H1 (cell line): ENCODE data around the gene SLIRP. TPM values are rescaled to one million over a fixed set of nuclear protein-coding genes. Genes with fewer than 3 reads are reported as not detected.

Experiments used
- SRF ChIP-seq: IDR thresholded peaks from 2 replicates; pipeline ENCODE4 v1.6.1; 2011; ENCODE audit warnings: mild to moderate bottlenecking, low read depth, low read length, moderate library complexity
- polyA plus RNA-seq, 7 experiments: library from polyadenylated mRNA; depleted of rRNA in 3 of 7; stranded (reverse) in 5 of 7; unstranded in 2 of 7; fragments of >200 nt in 5 of 7; fragments of 200-250 nt in 2 of 7; gene quantifications; 1 replicate in 5 of 7; 2 replicates in 1 of 7; 4 replicates in 1 of 7; pipeline versions ENCODE4 v1.2.1 to v1.2.3, GENCODE V29; 2011 to 2013; ENCODE audit warnings: missing spikeins in 2 of 7, mixed read lengths in 2 of 7
- total RNA-seq: library from RNA; stranded (reverse); fragmentation: NEBNext Ultra II Directional; extraction: Animal tissue kit (Norgen Biotek cat#: 25700); gene quantifications from 2 replicates; pipeline ENCODE4 v1.2.1, GENCODE V29; 2021

Gene SLIRP
- total and polyA plus RNA-seq, 2 of the 8 experiments (the other 6 are each of a cell fraction or from before 2014, with no cell fraction given), result 374 to 383 TPM

DNA sequence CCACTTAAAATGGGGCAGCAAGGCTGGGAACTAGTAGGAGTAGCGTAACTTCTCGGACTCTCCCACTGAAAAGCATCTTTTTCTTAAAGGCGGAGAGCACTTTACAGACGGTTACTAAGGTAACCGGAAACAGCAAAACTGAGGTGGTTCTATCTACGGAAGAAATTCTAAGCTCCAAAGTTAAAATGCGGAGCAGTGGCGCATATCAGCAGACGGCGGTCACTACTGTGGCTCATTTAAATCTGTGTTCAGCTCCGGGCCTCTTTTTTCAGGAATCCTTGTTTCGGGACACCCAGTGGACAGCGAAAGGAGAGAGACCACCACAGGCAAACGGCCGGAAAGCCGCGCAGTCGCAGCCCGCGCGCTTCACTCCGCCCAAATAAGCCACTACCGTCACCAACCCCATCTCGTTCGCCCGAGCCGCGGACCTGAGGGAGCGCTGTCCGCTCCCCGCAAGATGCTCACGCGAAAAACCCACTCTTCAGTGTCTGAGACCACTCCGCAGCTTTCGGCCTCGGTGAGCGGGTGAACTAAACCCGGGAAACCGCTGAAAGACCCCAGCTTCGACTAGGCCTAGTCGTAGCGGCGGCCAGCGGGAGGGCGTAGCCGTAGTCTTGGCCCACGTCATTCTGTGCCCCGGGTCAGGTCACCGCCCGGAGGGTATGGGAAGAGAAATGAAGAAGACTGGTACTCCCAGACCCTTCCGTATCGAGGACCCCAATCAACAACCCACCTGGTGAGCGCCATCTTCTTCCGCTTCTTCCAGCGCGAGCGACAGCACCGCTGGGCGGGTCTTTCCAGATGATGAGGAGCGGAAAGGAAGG is 52.7 kb downstream of the SLIRP start, which contains the start of gene SNW1 (continued):
- no peak for TF ChIP-seq SRF
